CD14-positive monocyte (primary cell): Measurements from ENCODE around the gene TEC. TPM values are rescaled to one million over a fixed set of nuclear protein-coding genes. Genes with fewer than 3 reads are reported as not detected.

ENCODE experiments used
- DNase-seq, 3 donors: peaks; one replicate each; pipeline ENCODE4 v3.0.0-alpha.2; 2011 to 2022
- H2AFZ ChIP-seq: 2 replicates; pipeline ENCODE4 v1.6.0; 2012; ENCODE audit warnings: mild to moderate bottlenecking, low read depth, low read length, inconsistent platforms; ENCODE audit not compliant: insufficient read depth, poor library complexity, severe bottlenecking
- H3K27ac ChIP-seq, 2 donors: 1 replicate in 1 of 2; 2 replicates in 1 of 2; pipeline ENCODE4 v1.5.1; 2012 to 2013; ENCODE audit warnings: low read length in 2 of 2, control low read depth in 1 of 2, inconsistent platforms in 1 of 2, low read depth in 1 of 2, mild to moderate bottlenecking in 1 of 2
- H3K27me3 ChIP-seq, 2 donors: one replicate each; pipeline versions ENCODE4 v1.6.0 to v1.6.1; 2011 to 2013; ENCODE audit warnings: low read length in 2 of 2; ENCODE audit not compliant: control insufficient read depth in 2 of 2, insufficient read depth in 2 of 2
- H3K36me3 ChIP-seq, 2 donors: replicated peaks in 1 of 2; 1 replicate in 1 of 2; 2 replicates in 1 of 2; pipeline versions ENCODE4 v1.5.1 to v1.6.1; 2012 to 2013; ENCODE audit warnings: low read length in 2 of 2, control low read depth in 1 of 2, inconsistent platforms in 1 of 2, mild to moderate bottlenecking in 1 of 2; ENCODE audit not compliant: insufficient read depth in 2 of 2, control insufficient read depth in 1 of 2
- H3K4me1 ChIP-seq, 2 donors: 1 replicate in 1 of 2; 2 replicates in 1 of 2; pipeline versions ENCODE4 v1.5.1 to v1.6.1; 2012 to 2013; ENCODE audit warnings: low read length in 2 of 2, control low read depth in 1 of 2, inconsistent platforms in 1 of 2, mild to moderate bottlenecking in 1 of 2, moderate library complexity in 1 of 2; ENCODE audit not compliant: insufficient read depth in 2 of 2, control insufficient read depth in 1 of 2
- H3K4me2 ChIP-seq: replicated peaks from 2 replicates; pipeline ENCODE3; 2012; ENCODE audit warnings: low read length, moderate library complexity, mild to moderate bottlenecking; ENCODE audit not compliant: poor library complexity, severe bottlenecking; ENCODE audit errors: extremely low read depth
- H3K4me3 ChIP-seq, 3 experiments: fragments of 200-600 bp in 1 of 3; sonication (generic) in 1 of 3; replicated peaks in 1 of 3; 1 replicate in 2 of 3; 2 replicates in 1 of 3; pipeline ENCODE4 v1.5.1; 2011 to 2013; ENCODE audit warnings: low read length in 3 of 3, mild to moderate bottlenecking in 3 of 3, control low read depth in 2 of 3, low read depth in 2 of 3, inconsistent platforms in 1 of 3, moderate library complexity in 1 of 3
- H3K79me2 ChIP-seq: 2 replicates; pipeline ENCODE4 v1.6.0; 2012; ENCODE audit warnings: mild to moderate bottlenecking, control low read depth, inconsistent platforms, low read length, moderate library complexity; ENCODE audit not compliant: insufficient read depth
- H3K9ac ChIP-seq: 2 replicates; pipeline ENCODE4 v1.6.0; 2017; ENCODE audit warnings: low read length, mild to moderate bottlenecking; ENCODE audit not compliant: insufficient read depth, poor library complexity, severe bottlenecking
- H3K9me3 ChIP-seq, 2 donors: replicated peaks in 1 of 2; 1 replicate in 1 of 2; 2 replicates in 1 of 2; pipeline versions ENCODE4 v1.5.1 to v1.6.1; 2012 to 2013; ENCODE audit warnings: low read length in 2 of 2, control low read depth in 1 of 2; ENCODE audit not compliant: control insufficient read depth in 1 of 2, insufficient read depth in 1 of 2
- H4K20me1 ChIP-seq: 2 replicates; pipeline ENCODE4 v1.6.0; 2012; ENCODE audit warnings: mild to moderate bottlenecking, low read length, control low read depth, moderate library complexity; ENCODE audit not compliant: insufficient read depth
- H3K27ac Mint-ChIP-seq, 7 donors: one replicate each; pipeline ENCODE4 v1.8.0; 2020; ENCODE audit warnings: mild to moderate bottlenecking in 7 of 7, mixed read lengths in 7 of 7, moderate library complexity in 6 of 7, inconsistent platforms in 2 of 7
- H3K27me3 Mint-ChIP-seq, 3 donors: one replicate each; pipeline ENCODE4 v1.8.0; 2021 to 2022; ENCODE audit warnings: low read depth in 3 of 3, mild to moderate bottlenecking in 3 of 3, mixed read lengths in 3 of 3, moderate library complexity in 3 of 3, inconsistent platforms in 1 of 3
- H3K36me3 Mint-ChIP-seq, 2 donors: one replicate each; pipeline ENCODE4 v1.8.0; 2020; ENCODE audit warnings: mixed read lengths in 2 of 2, inconsistent platforms in 1 of 2, mild to moderate bottlenecking in 1 of 2
- H3K4me1 Mint-ChIP-seq: one replicate; pipeline ENCODE4 v1.8.0; 2020; ENCODE audit warnings: mild to moderate bottlenecking, mixed read lengths
- H3K4me3 Mint-ChIP-seq, 2 donors: one replicate each; pipeline ENCODE4 v1.8.0; 2020; ENCODE audit warnings: mild to moderate bottlenecking in 2 of 2, mixed read lengths in 2 of 2, moderate library complexity in 1 of 2
- H3K9me3 Mint-ChIP-seq, 7 donors: one replicate each; pipeline ENCODE4 v1.8.0; 2020 to 2022; ENCODE audit warnings: mixed read lengths in 7 of 7, mild to moderate bottlenecking in 6 of 7, moderate library complexity in 6 of 7, inconsistent platforms in 2 of 7
- WGBS: methylation state at CpG from one replicate; pipeline ENCODE4 v1.1.5; 2013; ENCODE audit warnings: missing lambda C conversion rate; ENCODE audit not compliant: insufficient coverage; 5-methylcytosine and 5-hydroxymethylcytosine counted together
- intact Hi-C, 2 donors: fragments of 100-400 bp; cut with micrococcal nuclease; formaldehyde crosslinking; loops; one replicate each; pipeline versions ENCODE4 v1.15.0 to v1.15.1; 2023
- polyA plus RNA-seq, 3 donors: library from polyadenylated mRNA; depleted of rRNA in 1 of 3; unstranded in 2 of 3; stranded (reverse) in 1 of 3; fragments of 300-500 nt in 2 of 3; fragments of >200 nt in 1 of 3; fragmentation: Illumina TruSeq in 2 of 3; gene quantifications; 1 replicate in 2 of 3; 2 replicates in 1 of 3; pipeline ENCODE4 v1.2.3, GENCODE V29; 2012 to 2021
- TF ChIP-seq, protein P1 (sequence below): fragments of 200-600 bp; IDR thresholded peaks from one replicate; pipeline ENCODE4 v1.8.0; 2022; ENCODE audit warnings: antibody characterized with exemption, mild to moderate bottlenecking

Gene TEC
- polyA plus RNA-seq, 3 donors, result 0.30 to 2.5 (median 0.73) TPM

GRCh38 chr4:48108309-48109073 lies 161.1 kb downstream of the TEC start:
- no peaks in the 10 kb centered on the region for H3K79me2 ChIP-seq
- no peaks in the 10 kb centered on the region for H4K20me1 ChIP-seq
- H3K27ac Mint-ChIP-seq, result no peak overlapping the region
- H3K4me1 Mint-ChIP-seq, result no peaks in the 10 kb centered on the region
- no peaks in the 10 kb centered on the region for H3K36me3 Mint-ChIP-seq
- no peaks in the 10 kb centered on the region for H3K9me3 Mint-ChIP-seq
- DNase-seq, result no peak
- whole genome bisulfite sequencing, result no CpG with 5 or more reads among the region's 2 CpGs
- H3K27ac ChIP-seq, result no peak overlapping the region
- intact Hi-C loops, result no loop called here
- no peak overlapping the region for H3K4me3 ChIP-seq
- H2AFZ ChIP-seq, result no peak overlapping the region
- H3K4me1 ChIP-seq, result no peaks in the 10 kb centered on the region
- H3K4me3 Mint-ChIP-seq, result no peak overlapping the region
- TF ChIP-seq, protein P1, sequence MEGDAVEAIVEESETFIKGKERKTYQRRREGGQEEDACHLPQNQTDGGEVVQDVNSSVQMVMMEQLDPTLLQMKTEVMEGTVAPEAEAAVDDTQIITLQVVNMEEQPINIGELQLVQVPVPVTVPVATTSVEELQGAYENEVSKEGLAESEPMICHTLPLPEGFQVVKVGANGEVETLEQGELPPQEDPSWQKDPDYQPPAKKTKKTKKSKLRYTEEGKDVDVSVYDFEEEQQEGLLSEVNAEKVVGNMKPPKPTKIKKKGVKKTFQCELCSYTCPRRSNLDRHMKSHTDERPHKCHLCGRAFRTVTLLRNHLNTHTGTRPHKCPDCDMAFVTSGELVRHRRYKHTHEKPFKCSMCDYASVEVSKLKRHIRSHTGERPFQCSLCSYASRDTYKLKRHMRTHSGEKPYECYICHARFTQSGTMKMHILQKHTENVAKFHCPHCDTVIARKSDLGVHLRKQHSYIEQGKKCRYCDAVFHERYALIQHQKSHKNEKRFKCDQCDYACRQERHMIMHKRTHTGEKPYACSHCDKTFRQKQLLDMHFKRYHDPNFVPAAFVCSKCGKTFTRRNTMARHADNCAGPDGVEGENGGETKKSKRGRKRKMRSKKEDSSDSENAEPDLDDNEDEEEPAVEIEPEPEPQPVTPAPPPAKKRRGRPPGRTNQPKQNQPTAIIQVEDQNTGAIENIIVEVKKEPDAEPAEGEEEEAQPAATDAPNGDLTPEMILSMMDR, result no peak
- H3K27me3 ChIP-seq, result no peaks in the 10 kb centered on the region
- H3K4me2 ChIP-seq, result no peak overlapping the region
- H3K36me3 ChIP-seq, result no peaks in the 10 kb centered on the region
- no peak overlapping the region for H3K9ac ChIP-seq
- H3K9me3 ChIP-seq, result no peaks in the 10 kb centered on the region
- H3K27me3 Mint-ChIP-seq, result peaks cover 0 to 5% (median 0%) of the 10 kb centered on the region in 3 donors

GRCh38 chr4:48105230-48105629 lies 164.4 kb downstream of the TEC start:
- Mint-ChIP-seq H3K36me3 (no peaks in the 10 kb centered on the region), H3K27ac (no peak overlapping the region)

More at GRCh38 chr4:48105230-48105629, 164.4 kb downstream of the TEC start:
- Histone ChIP-seq H3K27me3 (no peaks in the 10 kb centered on the region), H3K9ac (no peak overlapping the region), H3K9me3 (no peaks in the 10 kb centered on the region), H3K4me2 (no peak overlapping the region), H3K27ac (no peak overlapping the region), H2AFZ (no peak overlapping the region), H3K4me1 (no peaks in the 10 kb centered on the region), H3K79me2 (no peaks in the 10 kb centered on the region), H4K20me1 (no peaks in the 10 kb centered on the region), H3K36me3 (no peaks in the 10 kb centered on the region), H3K4me3 (no peak overlapping the region)
- Mint-ChIP-seq H3K4me3 (no peak overlapping the region), H3K27me3 (peaks cover 0 to 5% (median 0%) of the 10 kb centered on the region in 3 donors), H3K9me3 (no peaks in the 10 kb centered on the region), H3K4me1 (no peaks in the 10 kb centered on the region)
- TF ChIP-seq, protein P1, result no peak
- WGBS, result no CpG with 5 or more reads among the region's 1 CpG
- no peak for DNase-seq
- intact Hi-C loops, result no loop called here
